ENCODE measurements around the gene PSG11.
"Not testable (repeated sequence)": the region's sequence is repeated elsewhere in the genome, so short reads cannot be mapped to it uniquely, and the experiment has no call there.

PSG11 gene

DNA sequence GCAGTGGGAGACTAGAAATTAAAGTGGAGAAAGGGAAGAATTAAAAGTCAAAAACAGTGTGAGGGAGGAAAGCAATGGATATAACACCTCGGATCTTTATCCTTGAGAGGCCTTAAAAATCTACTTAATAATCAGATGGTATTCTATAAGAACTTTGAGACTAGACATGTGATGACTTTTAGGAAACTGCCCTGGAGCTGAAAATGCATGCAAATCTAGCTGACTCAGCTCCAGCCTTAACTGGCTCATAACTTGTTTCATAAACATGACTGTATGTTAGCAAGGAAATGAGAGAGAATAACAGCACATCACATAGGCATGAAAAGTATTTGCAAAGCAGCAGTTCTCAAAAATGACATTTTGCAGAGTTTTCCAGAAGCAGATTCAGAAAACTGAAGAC lies 38.1 kb downstream of the PSG11 start:
- not testable (repeated sequence) for DNase-seq

GRCh38 chr19:42985588-42985987 lies 40.7 kb downstream of the PSG11 start:
- DNase-seq = no peak

GRCh38 chr19:42982111-42982510 lies 44.2 kb downstream of the PSG11 start:
- DNase-seq = not testable (repeated sequence)

DNA sequence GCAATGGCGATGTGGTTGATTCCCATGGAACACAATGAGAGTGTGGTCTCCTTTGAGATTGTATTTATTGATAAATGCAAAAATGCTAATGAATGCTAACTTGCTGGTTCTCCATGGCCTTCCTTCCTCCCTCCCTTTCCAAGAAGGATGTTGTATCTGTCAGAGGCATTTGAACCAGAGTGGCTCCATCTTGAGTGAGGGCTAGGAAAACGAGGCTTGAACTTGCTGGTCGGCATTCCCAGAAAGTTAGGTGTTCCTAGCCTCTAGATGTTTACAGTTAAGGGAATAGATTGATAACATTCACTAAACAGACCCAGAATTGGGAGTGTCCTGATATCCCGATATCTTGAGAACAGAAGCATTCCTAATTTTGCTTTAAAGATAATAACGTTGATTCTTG lies 54.8 kb downstream of the PSG11 start:
- DNase-seq = not testable (repeated sequence)

DNA sequence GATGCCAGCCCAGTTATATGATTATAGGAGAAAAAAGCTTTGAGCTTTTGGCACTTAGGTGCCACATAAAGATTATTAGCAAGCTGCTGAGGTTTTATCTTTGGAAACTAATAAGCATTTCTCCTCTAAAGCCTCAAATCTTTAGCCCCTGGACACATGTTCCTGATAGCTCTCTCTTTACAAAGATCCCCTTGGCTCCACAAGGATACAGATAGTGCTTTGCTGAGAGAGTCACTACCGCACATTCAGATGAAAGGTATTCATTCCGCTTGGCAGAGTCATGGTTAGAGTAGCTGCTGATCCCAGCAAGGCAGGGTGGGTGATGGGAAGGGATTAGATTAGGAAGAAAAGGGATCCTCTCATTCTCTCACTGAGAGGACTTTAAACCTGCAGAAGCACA lies 61.1 kb downstream of the PSG11 start:
- no peak for DNase-seq

GRCh38 chr19:42961119-42961518 lies 65.2 kb downstream of the PSG11 start:
- DNase-seq = no peak

Data from activated T-cell treated with anti-CD3 and anti-CD28 coated beads, Interleukin-2, amount 50 U/mL, for 1 hour (primary cell).